HG03460 (cell line): ENCODE measurements around the gene LY6G6C.

ENCODE experiments used
- ATAC-seq: cut with Tn5 transposase; IDR thresholded peaks from one replicate; pipeline ENCODE4 v1.9.1; 2021; ENCODE audit not compliant: unreplicated experiment

The LY6G6C gene

GRCh38 chr6:31742894-31743293 is 21.3 kb upstream of the LY6G6C start:
- ATAC-seq, result no peak

- ATAC-seq, result no peak
Observed at GRCh38 chr6:31741815-31742214, 20.3 kb upstream of the LY6G6C start.

GRCh38 chr6:31740397-31741223 is 19.1 kb upstream of the LY6G6C start:
- ATAC-seq, result peak; percentile 0

GRCh38 chr6:31739639-31740396 is 18.3 kb upstream of the LY6G6C start, which contains the start of gene MSH5:
Gene MSH5, plus strand, starts transcription at chr6:31740005. Its CDS starts 462 bp downstream, at chr6:31740467.
- peak; percentile 48 for ATAC-seq

GRCh38 chr6:31737991-31738979 is 16.7 kb upstream of the LY6G6C start:
- no peak for ATAC-seq

- no peak for ATAC-seq
Observed at GRCh38 chr6:31737315-31737990, 15.9 kb upstream of the LY6G6C start.

GRCh38 chr6:31736768-31737314 is 15.3 kb upstream of the LY6G6C start:
- ATAC-seq, result no peak

GRCh38 chr6:31736021-31736767 is 14.6 kb upstream of the LY6G6C start, which contains the start of gene CLIC1:
Gene CLIC1, minus strand, starts transcription at chr6:31736530. Its CDS starts 230 bp downstream, at chr6:31736300.
- ATAC-seq, result peak; percentile 28

- ATAC-seq, result peak; percentile 24
Observed at GRCh38 chr6:31734821-31735406, 13.4 kb upstream of the LY6G6C start.

- no peak for ATAC-seq
Observed at GRCh38 chr6:31734247-31734820, 12.8 kb upstream of the LY6G6C start.

GRCh38 chr6:31733734-31734133 is 12.2 kb upstream of the LY6G6C start:
- ATAC-seq, result no peak

- no peak for ATAC-seq
Observed at GRCh38 chr6:31732029-31732428, 10.5 kb upstream of the LY6G6C start.

GRCh38 chr6:31730631-31731086 is 9.1 kb upstream of the LY6G6C start:
- ATAC-seq, result no peak

GRCh38 chr6:31729979-31730630 is 8.6 kb upstream of the LY6G6C start:
- ATAC-seq, result peak; percentile 36

GRCh38 chr6:31729515-31729978 is 8.0 kb upstream of the LY6G6C start:
- peak; percentile 41 for ATAC-seq

- ATAC-seq, result no peak
Observed at GRCh38 chr6:31728767-31729514, 7.4 kb upstream of the LY6G6C start, which contains the start of gene DDAH2. Gene DDAH2, minus strand, starts transcription at chr6:31729299. Its CDS starts 138 bp downstream, at chr6:31729161.
